Measurements from ENCODE around the gene GAS7. TPM values are rescaled to one million over a fixed set of nuclear protein-coding genes. Genes with fewer than 3 reads are reported as not detected.

Gene GAS7
- total RNA-seq, 1 experiment from 2014 or later = 4.1 TPM

GRCh38 chr17:10069301-10069700 lies 129.1 kb downstream of the GAS7 start:
- ChIA-PET CTCF (no interaction called here), RAD21 (ENCODE audit: low non-redundant PET in 1 of 2, low total read pairs in 2 of 2, uncharacterized antibody in 2 of 2, unreplicated experiment in 2 of 2) (no interaction called here), POLR2A (no interaction called here)
- no peaks in the 10 kb centered on the region for H3K9me2 ChIP-seq (ENCODE audit: insufficient read depth)
- H2AFZ ChIP-seq (ENCODE audit: low read depth, low read length, poor library complexity, severe bottlenecking) = no peak overlapping the region
- no peak for TF ChIP-seq EZH2phosphoT487 (IDR thresholded peaks at IDR 0.05; ENCODE audit: borderline replicate concordance)
- no peak for TF ChIP-seq CEBPB (IDR thresholded peaks at IDR 0.05; ENCODE audit: low read depth)
- no peak for TF ChIP-seq RAD21 (IDR thresholded peaks at IDR 0.05; ENCODE audit: low read depth)
- TF ChIP-seq SP1 (IDR thresholded peaks at IDR 0.05; ENCODE audit: low read depth) = no peak
- no peak for TF ChIP-seq ZFX (IDR thresholded peaks at IDR 0.05)
- no peak for TF ChIP-seq EGR1 (IDR thresholded peaks at IDR 0.05; ENCODE audit: low read depth)
- TF ChIP-seq CTCF (IDR thresholded peaks at IDR 0.05 in 2 of 3, conservative IDR thresholded peaks at IDR 0.05 in 1 of 3; ENCODE audit: borderline replicate concordance in 1 of 3, insufficient read depth in 1 of 3, low read depth in 2 of 3, low read length in 2 of 3) = no peak
- no peak for TF ChIP-seq JUND (IDR thresholded peaks at IDR 0.05)
- TF ChIP-seq SRF (IDR thresholded peaks at IDR 0.05; ENCODE audit: low read depth) = no peak
- no peak for TF ChIP-seq POLR2A (IDR thresholded peaks at IDR 0.05; ENCODE audit: borderline replicate concordance, extremely low read depth, insufficient read depth, insufficient read length)
- TF ChIP-seq SIN3A (IDR thresholded peaks at IDR 0.05; ENCODE audit: low read depth) = no peak
- no peak overlapping the region for H3K4me2 ChIP-seq (ENCODE audit: low read length)
- no peaks in the 10 kb centered on the region for H3K9me3 ChIP-seq (ENCODE audit: control insufficient read depth in 1 of 2, insufficient read depth in 1 of 2, low read depth in 1 of 2, low read length in 2 of 2)
- no TSS peak for BruUV-seq (replicated peaks)
- no peak overlapping the region for H3K9ac ChIP-seq (ENCODE audit: low read length)
- H3K27me3 ChIP-seq (ENCODE audit: insufficient read depth, low read length) = no peaks in the 10 kb centered on the region; the same call in 1 of the 2 replicates
- H4K20me1 ChIP-seq (ENCODE audit: insufficient read depth) = no peaks in the 10 kb centered on the region
- no peaks in the 10 kb centered on the region for H3K36me3 ChIP-seq (ENCODE audit: control insufficient read depth in 1 of 2, insufficient read depth in 2 of 2, low read length in 2 of 2)
- no peak overlapping the region for H3K27ac ChIP-seq (ENCODE audit: low read depth, low read length)
- DNase-seq (ENCODE audit: low read depth, low spot score) = no peak
- no peak for ATAC-seq
- H3K79me2 ChIP-seq (ENCODE audit: insufficient read depth, low read length) = no peaks in the 10 kb centered on the region
- intact Hi-C loops (cut with micrococcal nuclease) = no loop called here
- peaks cover 10 to 16% of the 10 kb centered on the region in 2 experiments for H3K4me1 ChIP-seq (ENCODE audit: control insufficient read depth in 1 of 2, insufficient read depth in 2 of 2, low read length in 2 of 2)
- H3K4me3 ChIP-seq (replicated peaks in 1 of 2; ENCODE audit: low read depth in 1 of 2, low read length in 2 of 2) = no peak overlapping the region

All from HCT116 (cell line).